HG03045 (cell line): Measurements from ENCODE around the gene BDKRB1.

Experiments
- ATAC-seq: cut with Tn5 transposase; IDR thresholded peaks from one replicate; pipeline ENCODE4 v1.9.1; 2021; ENCODE audit warnings: mild to moderate bottlenecking, moderate library complexity; ENCODE audit not compliant: unreplicated experiment

The BDKRB1 gene

DNA sequence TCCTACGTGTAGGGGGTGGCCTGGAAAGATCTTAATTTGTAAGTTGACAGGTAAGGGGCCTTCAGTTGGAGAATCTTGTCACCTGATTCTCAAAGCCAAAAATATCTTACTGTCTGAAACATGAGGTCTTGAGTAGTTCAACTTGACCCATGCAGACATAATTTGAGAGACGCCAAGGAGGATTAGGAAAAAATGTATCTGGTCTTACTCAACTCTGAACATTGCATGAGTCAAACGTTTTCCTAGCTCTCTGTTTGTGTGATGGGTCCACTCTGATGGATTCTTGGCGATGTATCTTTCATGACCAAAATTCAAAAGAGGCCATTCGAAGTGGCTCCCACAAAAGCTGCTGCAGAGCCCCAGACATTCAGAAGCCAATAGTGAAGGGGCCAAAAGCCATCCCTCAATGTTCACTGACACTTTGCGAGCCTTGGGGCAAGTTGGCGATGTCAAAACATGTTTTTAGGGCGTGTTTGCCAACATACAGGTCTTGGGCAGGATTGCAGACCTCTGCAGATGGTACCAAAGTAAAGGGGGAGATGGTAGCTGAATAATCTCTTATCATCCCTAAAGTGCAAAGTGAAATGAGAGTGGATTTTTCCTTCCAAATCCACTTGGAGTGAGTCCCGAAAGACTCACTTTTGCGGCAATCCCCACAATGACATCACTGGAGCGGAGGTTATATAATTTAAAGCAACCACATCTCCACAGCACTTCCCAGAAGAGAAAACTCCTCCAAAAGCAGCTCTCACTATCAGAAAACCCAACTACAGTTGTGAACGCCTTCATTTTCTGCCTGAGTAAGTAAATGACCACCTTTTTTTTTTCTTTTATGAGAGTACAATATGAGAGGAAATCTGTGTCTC, at the start of gene BDKRB1:
BDKRB1 (plus strand) TSS at position 710 of the 866 bp plus-strand sequence. CDS start 7,473 bp downstream, outside the sequence.
- ATAC-seq: no peak

- ATAC-seq: no peak
Observed at GRCh38 chr14:96206461-96206860, 49.5 kb upstream of the BDKRB1 start.

DNA sequence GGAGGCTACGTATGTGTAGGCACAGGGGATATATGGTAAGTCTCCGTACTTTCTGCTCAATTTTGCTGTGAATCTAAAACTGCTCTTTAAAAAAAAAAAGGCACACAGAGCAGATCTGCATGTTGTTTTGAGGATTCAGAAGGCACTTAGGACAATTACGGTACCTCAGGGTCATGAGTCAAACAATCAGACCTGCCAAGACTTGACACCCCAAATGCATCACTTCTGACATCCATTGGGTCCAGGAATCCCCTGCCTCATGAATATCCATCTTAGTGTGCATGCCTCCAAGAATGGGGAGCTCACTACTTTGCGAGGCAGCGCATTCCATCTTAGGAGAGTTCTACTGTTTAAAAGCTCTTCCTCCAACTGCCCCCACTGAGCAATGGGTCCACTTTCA, 48.3 kb upstream of the BDKRB1 start:
- no peak for ATAC-seq

DNA sequence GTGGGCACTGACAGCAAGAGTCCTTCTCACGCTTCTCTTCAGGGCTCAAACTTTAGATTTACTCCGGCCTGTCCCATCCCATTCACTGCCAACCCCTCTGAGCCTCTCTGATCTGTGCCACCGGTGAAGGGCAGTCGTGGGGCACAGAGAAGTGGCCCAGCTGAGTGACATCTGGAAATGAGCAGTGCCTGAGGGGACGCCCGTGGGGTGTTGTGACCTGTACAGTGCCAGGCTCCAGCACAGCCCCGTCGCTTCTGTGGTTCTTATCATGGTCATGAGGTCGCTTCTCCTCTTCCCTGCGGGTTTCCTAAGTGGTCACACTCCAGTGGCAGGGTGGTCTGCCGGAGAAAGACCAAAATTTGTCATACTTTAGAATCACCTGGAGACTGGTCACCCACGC, 47.3 kb upstream of the BDKRB1 start:
- no peak for ATAC-seq

DNA sequence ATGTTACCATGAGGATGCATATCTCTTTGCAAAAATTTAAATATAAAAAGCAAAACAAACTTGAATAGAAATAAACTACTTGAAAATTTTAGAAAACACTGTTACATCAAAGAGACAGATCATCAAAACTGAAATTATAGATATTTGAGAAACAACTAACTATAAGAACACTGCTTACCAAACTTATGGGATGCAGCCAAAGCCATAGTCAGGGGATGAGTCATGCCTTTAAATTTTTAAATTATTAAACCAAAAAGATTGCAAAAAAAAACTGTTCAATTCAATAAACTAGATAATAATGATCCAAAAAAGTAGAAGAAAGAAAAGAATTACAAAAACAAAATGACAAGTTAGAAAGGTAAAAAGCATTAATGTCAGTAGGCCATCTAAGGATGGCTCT, 43.9 kb upstream of the BDKRB1 start:
- no peak for ATAC-seq

DNA sequence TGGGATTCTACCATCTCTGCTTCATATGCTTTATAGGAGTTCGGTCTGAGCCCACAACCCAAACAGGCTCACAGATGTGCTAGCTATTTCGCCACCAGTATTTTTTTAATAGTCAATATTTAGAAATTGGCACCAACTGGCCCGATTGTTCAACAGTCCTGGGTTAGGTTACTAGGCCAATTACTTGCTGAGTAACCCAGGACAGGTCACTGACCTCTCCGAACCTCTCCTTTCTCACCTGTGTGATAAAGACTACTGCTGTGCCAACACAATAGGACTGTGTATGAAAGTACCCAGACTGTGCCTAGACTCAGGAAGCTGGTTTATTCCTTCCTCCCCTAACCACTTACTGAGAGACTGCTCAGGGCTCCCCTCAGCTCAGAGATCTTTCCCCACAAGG, 43.1 kb upstream of the BDKRB1 start:
- ATAC-seq: no peak

- ATAC-seq: no peak
Observed at GRCh38 chr14:96213871-96214465, 42.0 kb upstream of the BDKRB1 start.

- ATAC-seq: no peak
Observed at GRCh38 chr14:96214793-96215192, 41.2 kb upstream of the BDKRB1 start.

DNA sequence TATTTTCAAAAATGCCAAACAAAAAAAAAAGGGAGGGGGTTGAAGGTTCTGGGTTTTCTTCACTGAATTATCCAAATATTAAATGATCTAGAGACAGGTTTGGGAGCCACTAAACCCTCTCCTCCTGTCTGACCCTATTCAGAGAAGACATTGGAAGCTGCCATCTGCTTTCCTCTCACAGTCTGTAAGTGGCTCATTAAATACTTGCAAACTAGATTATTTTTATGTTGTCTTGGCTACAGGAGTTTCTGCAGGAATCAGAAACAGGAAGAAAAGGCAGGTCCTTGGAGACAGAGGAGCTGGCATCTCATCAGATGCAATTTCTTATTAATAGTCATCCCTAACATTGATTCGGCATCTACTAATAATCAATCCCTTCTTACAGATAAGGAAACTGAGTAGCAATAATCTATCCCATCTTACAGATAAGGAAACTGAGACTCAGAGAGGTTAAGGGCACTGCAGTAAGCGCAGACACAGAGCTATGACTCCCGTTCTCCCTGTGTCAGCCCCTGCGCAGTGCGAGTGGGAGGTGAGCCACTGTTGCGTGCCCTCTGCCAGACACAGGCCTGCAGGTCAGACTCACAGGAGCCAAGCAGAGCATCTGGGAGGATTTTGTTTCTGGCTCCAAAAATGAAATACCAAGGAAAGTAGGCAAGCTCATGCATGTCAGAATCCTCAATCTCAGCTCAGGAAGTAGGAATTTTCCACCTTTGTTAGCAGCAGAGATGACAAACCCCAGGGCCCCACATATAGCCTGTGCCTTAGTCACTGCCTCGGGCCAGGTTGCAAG, 40.4 kb upstream of the BDKRB1 start:
- ATAC-seq: no peak

- ATAC-seq: no peak
Observed at GRCh38 chr14:96216627-96217026, 39.4 kb upstream of the BDKRB1 start.

GRCh38 chr14:96217376-96217913, 38.6 kb upstream of the BDKRB1 start:
- ATAC-seq: no peak

DNA sequence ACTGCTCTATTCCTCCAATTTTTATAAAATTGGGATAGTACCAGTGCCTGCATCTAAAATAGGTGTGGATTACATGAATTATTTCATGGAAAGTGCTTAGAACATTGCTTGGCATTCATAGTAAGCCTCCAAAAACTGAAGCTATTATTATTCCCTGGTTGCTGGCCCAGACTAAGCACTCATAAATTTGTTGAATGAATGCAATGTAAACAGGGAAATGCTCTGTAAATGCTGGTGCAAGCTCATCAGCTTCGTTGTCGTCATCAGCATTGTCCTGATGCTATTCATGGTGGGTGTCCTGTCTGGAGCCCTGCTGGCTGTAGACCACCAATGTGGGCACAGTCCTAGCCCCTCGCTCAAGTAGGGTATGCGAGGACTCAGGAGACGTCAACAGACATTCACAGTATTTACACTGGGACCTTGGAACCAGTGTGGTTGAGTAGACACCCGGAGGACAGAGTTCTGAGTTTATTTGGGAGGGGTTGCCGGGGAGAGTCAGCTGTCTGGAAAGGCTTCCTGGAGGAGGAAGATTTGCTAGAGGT, 34.8 kb upstream of the BDKRB1 start:
- ATAC-seq: no peak

DNA sequence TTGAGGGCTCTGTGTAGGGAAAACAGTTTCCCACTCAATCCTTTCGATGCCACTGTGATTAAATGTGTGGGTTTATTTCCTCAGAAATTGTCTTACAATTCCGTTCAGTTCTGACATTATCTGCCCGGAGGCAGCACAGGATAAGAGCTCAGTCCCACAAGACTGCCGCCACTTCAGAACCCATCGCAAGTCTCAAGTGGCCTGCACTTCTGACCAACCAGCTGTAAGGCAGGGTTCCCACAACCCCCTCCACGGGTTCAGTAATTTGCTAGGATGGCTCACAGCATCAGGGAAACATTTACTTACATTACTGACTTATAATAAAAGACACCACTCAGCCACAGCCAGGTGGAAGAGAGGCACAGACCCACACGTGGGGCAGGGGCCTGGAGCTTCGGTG, 34.2 kb upstream of the BDKRB1 start:
- ATAC-seq: no peak

GRCh38 chr14:96224480-96225096, 31.4 kb upstream of the BDKRB1 start:
- no peak for ATAC-seq

DNA sequence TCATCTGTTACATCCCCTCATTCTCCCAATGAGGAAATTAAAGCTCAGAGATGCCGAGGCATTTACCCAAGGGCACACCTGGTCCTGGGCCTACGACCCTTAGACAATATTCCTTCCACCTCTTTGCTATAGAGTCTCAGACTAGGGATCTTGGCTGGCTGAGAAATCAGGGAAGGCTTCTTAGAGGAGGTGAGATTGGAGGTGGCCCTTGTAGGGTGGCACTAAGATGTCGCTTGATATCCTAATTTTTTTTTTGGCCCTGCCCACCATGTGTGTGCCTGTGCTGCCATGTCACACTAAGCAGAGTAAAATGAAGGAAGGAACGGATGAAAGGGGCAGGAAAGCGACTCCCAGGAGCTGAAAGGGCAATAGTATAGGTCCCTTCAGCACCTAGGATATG, 30.8 kb upstream of the BDKRB1 start:
- ATAC-seq: no peak

DNA sequence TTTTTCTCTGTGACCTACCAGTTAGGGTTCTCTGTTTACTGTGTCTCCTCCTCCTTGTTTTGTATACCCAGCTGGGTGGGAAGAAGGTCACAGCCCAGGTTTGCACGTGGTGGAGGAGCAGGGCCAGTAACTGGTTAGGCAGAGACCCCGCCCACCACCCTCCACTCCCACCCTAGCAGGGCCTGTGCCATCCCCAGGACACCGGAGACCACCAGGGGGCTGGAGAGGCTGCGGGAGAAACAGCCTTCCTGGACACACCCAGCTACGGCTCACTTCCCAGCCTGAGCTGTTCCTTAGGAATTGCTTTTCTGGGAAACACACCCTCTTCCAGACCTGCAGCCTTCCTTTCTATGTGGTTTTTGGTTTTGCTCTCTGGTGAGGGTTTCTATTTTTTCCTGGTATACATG, 30.3 kb upstream of the BDKRB1 start:
- ATAC-seq: no peak

- ATAC-seq: no peak
Observed at GRCh38 chr14:96227428-96227827, 28.6 kb upstream of the BDKRB1 start.

GRCh38 chr14:96229315-96229714, 26.7 kb upstream of the BDKRB1 start:
- ATAC-seq: no peak

DNA sequence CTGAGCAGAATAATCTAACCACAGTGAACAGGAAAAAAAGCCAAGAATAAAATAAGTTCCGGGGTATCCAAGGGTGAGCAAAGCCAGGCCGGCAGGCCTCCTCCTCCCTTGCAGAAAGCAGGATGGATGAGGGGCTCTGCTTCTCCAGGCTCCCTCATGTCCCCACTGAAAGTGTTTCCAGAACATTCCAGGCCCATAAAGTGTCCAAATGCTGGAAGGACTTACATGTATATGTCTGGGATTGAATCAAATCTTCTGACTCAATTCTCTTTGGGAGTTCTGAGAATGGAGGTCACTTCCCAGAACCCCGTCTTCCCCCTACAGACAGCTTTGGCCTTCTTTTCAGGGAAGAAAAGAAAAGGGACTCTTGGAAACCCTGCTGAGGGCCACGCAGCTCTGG, 25.0 kb upstream of the BDKRB1 start:
- ATAC-seq: no peak

GRCh38 chr14:96231526-96232130, 24.4 kb upstream of the BDKRB1 start:
- ATAC-seq: no peak
